Chondrocyte (in vitro differentiated cells): ENCODE measurements around the gene SEC61B. TPM values are rescaled to one million over a fixed set of nuclear protein-coding genes. Genes with fewer than 3 reads are reported as not detected.

Source experiments
- DNase-seq: peaks from one replicate; pipeline ENCODE4 v3.0.0; 2021; ENCODE audit warnings: mixed read lengths, low spot score
- H3K27ac Mint-ChIP-seq: one replicate; pipeline ENCODE4 v1.8.0; 2021; ENCODE audit warnings: mild to moderate bottlenecking, moderate library complexity, mixed read lengths; ENCODE audit not compliant: unreplicated experiment
- H3K27me3 Mint-ChIP-seq: 2 replicates; pipeline ENCODE4 v1.8.0; 2021; ENCODE audit warnings: low read depth, mixed read lengths
- H3K36me3 Mint-ChIP-seq: 2 replicates; pipeline ENCODE4 v1.8.0; 2021; ENCODE audit warnings: low read depth, mixed read lengths
- H3K4me1 Mint-ChIP-seq: 2 replicates; pipeline ENCODE4 v1.8.0; 2021; ENCODE audit warnings: low read depth, mild to moderate bottlenecking, mixed read lengths
- H3K4me3 Mint-ChIP-seq: one replicate; pipeline ENCODE4 v1.8.0; 2021; ENCODE audit warnings: mild to moderate bottlenecking, moderate library complexity, mixed read lengths; ENCODE audit not compliant: unreplicated experiment
- H3K9me3 Mint-ChIP-seq: 2 replicates; pipeline ENCODE4 v1.8.0; 2021; ENCODE audit warnings: low read depth, mixed read lengths
- total RNA-seq: library from RNA; stranded (reverse); gene quantifications from 3 replicates; pipeline ENCODE4 v1.2.1, GENCODE V29; 2021
- TF ChIP-seq, protein P1 (sequence below): fragments of 200-600 bp; sonication (generic); IDR thresholded peaks from 2 replicates; pipeline ENCODE4 v1.5.0; 2021; ENCODE audit warnings: antibody characterized with exemption, mild to moderate bottlenecking, moderate library complexity

SEC61B gene
- total RNA-seq, 1 donor from 2014 or later: 167 TPM

DNA sequence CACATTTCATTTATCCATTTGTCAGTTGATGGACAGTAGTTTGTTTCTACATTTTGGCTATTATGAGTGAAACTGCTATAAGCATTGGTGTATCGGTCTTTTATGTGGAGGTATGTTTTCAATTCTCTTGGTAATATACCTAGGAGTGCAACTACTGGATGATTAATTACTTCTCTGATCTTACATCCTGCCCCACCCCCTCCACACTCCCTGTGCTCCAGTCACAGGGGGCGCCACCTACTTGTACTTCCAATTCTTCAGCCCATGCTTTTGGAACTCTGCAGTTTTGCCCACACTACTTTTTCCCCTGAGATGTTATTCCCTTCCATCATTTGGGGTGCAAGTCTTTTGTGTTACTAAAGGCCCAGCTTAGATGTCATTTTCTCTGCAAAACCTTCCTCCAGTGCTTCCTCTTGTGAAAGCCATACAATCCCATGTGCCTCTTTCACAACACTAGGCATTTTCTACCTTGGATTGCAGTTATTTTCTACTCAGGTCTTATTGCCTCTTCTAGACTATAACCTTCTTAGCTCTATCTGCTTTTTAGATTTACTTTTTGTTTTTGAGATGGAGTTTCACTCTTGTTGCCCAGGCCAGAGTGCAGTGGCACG lies 42.1 kb downstream of the SEC61B start:
- Mint-ChIP-seq H3K27ac (no peak overlapping the region), H3K4me3 (no peak overlapping the region), H3K36me3 (peaks cover 2% of the 10 kb centered on the region), H3K4me1 (peaks cover 14% of the 10 kb centered on the region), H3K27me3 (no peaks in the 10 kb centered on the region), H3K9me3 (no peaks in the 10 kb centered on the region)
- DNase-seq: no peak
- TF ChIP-seq, protein P1, sequence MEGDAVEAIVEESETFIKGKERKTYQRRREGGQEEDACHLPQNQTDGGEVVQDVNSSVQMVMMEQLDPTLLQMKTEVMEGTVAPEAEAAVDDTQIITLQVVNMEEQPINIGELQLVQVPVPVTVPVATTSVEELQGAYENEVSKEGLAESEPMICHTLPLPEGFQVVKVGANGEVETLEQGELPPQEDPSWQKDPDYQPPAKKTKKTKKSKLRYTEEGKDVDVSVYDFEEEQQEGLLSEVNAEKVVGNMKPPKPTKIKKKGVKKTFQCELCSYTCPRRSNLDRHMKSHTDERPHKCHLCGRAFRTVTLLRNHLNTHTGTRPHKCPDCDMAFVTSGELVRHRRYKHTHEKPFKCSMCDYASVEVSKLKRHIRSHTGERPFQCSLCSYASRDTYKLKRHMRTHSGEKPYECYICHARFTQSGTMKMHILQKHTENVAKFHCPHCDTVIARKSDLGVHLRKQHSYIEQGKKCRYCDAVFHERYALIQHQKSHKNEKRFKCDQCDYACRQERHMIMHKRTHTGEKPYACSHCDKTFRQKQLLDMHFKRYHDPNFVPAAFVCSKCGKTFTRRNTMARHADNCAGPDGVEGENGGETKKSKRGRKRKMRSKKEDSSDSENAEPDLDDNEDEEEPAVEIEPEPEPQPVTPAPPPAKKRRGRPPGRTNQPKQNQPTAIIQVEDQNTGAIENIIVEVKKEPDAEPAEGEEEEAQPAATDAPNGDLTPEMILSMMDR: peak; percentile 49

DNA sequence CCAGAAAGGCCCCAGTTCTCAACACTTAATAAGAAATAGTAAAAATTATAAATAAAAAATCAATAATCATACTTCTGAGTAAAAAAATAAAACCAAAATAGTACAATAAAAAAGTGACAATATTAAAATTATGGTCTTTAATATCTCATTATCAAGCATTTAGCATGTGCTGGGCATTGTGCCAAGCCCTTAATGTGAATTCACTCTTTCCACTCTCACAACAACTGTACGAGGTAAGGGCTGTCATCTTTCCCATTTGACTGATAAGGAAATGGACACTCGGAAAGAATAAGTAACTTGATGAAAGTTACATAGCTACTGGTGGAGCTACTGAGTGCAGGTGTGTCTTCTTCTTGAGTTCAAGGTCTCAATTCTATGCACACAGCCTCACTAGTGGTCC lies 43.6 kb downstream of the SEC61B start:
- peaks cover 2% of the 10 kb centered on the region for H3K36me3 Mint-ChIP-seq
- TF ChIP-seq, protein P1: no peak

DNA sequence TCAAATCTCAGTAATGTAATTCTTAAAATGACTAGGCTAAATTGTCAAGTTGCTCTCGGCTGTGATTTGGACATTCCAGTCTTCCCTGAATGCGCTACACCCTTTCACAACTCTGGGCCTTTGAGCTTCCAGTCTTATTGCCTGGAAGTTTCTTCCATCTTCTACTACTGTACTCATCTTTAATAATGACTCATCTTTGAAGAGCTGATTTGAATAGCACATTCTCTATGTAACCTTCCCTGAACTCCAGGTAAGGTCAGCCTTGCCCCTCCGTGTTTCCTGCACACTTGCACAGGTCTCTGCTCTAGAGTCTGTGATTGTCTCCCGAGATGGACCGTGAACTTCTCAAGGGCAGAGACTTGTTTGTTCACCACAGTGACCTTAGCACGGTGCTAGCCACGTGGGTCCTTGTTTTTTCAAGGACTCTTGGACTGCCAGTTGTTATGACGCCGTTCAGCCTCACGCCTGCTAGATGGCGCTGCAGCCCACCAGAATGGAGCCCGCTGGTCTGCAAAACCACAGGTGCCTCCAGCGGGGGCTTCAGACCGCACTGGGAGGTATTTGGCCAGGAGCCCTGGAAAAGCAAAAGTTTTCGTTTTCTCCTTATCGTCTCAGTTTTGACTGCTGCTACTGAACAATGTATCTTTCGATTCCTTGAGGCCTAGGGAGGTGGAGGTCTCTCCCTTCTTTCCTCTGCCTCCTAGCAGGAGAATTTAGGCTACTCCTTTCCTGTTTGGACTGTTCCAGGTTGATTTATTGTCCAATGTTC lies 44.4 kb downstream of the SEC61B start:
- Mint-ChIP-seq H3K36me3 (peaks cover 2% of the 10 kb centered on the region), H3K4me1 (peaks cover 15% of the 10 kb centered on the region), H3K27me3 (no peaks in the 10 kb centered on the region), H3K27ac (no peak overlapping the region), H3K4me3 (no peak overlapping the region), H3K9me3 (no peaks in the 10 kb centered on the region)
- TF ChIP-seq, protein P1: peak; percentile 98
- DNase-seq: no peak

More for the DNA sequence above, 43.6 kb downstream of the SEC61B start:
- Mint-ChIP-seq H3K4me1 (peaks cover 15% of the 10 kb centered on the region), H3K4me3 (no peak overlapping the region), H3K27me3 (no peaks in the 10 kb centered on the region), H3K9me3 (no peaks in the 10 kb centered on the region), H3K27ac (no peak overlapping the region)
- DNase-seq: no peak

DNA sequence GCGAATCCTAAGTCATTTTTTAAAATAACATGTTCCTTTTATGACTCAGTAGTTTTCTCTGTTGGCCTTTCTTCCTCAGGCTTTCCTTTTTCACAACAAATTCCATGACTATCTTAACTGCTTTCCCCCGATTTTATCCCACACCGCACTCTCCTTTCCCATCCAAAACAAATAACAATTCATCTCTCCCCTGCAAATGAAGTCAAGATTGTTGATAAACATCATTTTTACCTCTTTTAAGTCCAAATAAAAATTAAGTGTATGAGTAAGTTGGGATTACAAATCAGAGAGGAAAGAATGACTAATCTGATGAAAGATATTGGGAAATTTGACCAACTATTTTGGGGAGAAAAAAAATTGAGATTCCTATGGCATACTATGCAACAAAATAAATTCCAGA lies 47.3 kb downstream of the SEC61B start:
- Mint-ChIP-seq H3K9me3 (no peaks in the 10 kb centered on the region), H3K4me1 (peaks cover 15% of the 10 kb centered on the region), H3K27me3 (no peaks in the 10 kb centered on the region), H3K4me3 (no peak overlapping the region), H3K36me3 (no peaks in the 10 kb centered on the region), H3K27ac (peak overlapping the region; percentile 81)
- no peak for DNase-seq
- TF ChIP-seq, protein P1: no peak

DNA sequence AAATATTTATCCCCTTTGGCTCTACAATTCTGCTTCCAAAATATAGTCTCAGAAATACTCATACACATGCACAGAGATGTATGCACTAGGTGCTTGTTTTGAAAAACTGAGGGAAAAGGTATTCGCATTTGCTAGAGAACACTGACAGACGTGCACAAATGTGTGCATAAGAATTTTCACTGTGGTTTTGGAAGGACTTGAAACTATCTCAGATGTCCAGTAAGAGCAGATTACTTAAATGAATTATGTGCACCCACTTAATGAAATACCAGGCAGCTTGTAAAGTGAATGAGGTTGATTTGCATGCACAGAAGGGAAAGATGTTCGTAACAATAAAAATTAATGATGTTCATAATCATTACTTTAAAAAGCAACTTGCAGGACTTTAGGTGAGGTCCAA lies 48.4 kb downstream of the SEC61B start:
- Mint-ChIP-seq H3K4me1 (peaks cover 15% of the 10 kb centered on the region), H3K27me3 (no peaks in the 10 kb centered on the region), H3K9me3 (no peaks in the 10 kb centered on the region), H3K27ac (no peak overlapping the region), H3K36me3 (no peaks in the 10 kb centered on the region), H3K4me3 (no peak overlapping the region)
- TF ChIP-seq, protein P1: no peak
- DNase-seq: no peak
